ENCODE measurements around the gene PDE7B.

Gene PDE7B

GRCh38 chr6:135902756-135903331 lies 51.3 kb downstream of the PDE7B start:
- Histone ChIP-seq H4K20me1 (ENCODE audit: insufficient read depth, low read length, poor library complexity, severe bottlenecking) (no peaks in the 10 kb centered on the region), H3K4me3 (ENCODE audit: low read length, poor library complexity, severe bottlenecking) (no peak overlapping the region), H3K4me2 (ENCODE audit: low read depth, low read length, poor library complexity, severe bottlenecking) (no peak overlapping the region), H3K27me3 (ENCODE audit: insufficient read depth, low read length, poor library complexity, severe bottlenecking) (no peaks in the 10 kb centered on the region), H3K9me2 (replicated peaks; ENCODE audit: low read depth, low read length) (no peaks in the 10 kb centered on the region), H3K4me1 (ENCODE audit: insufficient read depth, low read length, poor library complexity, severe bottlenecking) (no peaks in the 10 kb centered on the region), H3K9ac (ENCODE audit: low read depth, low read length, poor library complexity, severe bottlenecking) (no peak overlapping the region), H3K36me3 (ENCODE audit: insufficient read depth, low read length) (no peaks in the 10 kb centered on the region), H2AFZ (ENCODE audit: low read length) (no peak overlapping the region), H3K79me2 (ENCODE audit: insufficient read depth, low read length) (no peaks in the 10 kb centered on the region), H3K9me3 (ENCODE audit: insufficient read depth, low read depth, low read length) (no peaks in the 10 kb centered on the region), H3F3A (ENCODE audit: low read depth) (no peaks in the 10 kb centered on the region)
- TF ChIP-seq EZH2phosphoT487 (IDR thresholded peaks at IDR 0.05; ENCODE audit: borderline replicate concordance) (no peak), CTCF (conservative IDR thresholded peaks at IDR 0.05; ENCODE audit: low read length) (no peak)

- no peaks in the 10 kb centered on the region for H3F3A ChIP-seq (ENCODE audit: low read depth)
- H3K4me2 ChIP-seq (ENCODE audit: low read depth, low read length, poor library complexity, severe bottlenecking) = no peak overlapping the region
- TF ChIP-seq CTCF (conservative IDR thresholded peaks at IDR 0.05; ENCODE audit: low read length) (no peak), EZH2phosphoT487 (IDR thresholded peaks at IDR 0.05; ENCODE audit: borderline replicate concordance) (no peak)
- no peak overlapping the region for H3K9ac ChIP-seq (ENCODE audit: low read depth, low read length, poor library complexity, severe bottlenecking)
- H3K9me2 ChIP-seq (replicated peaks; ENCODE audit: low read depth, low read length) = no peaks in the 10 kb centered on the region
- H3K9me3 ChIP-seq (ENCODE audit: insufficient read depth, low read depth, low read length) = no peaks in the 10 kb centered on the region
- H3K27me3 ChIP-seq (ENCODE audit: insufficient read depth, low read length, poor library complexity, severe bottlenecking) = no peaks in the 10 kb centered on the region
- H2AFZ ChIP-seq (ENCODE audit: low read length) = no peak overlapping the region
- no peak overlapping the region for H3K4me3 ChIP-seq (ENCODE audit: low read length, poor library complexity, severe bottlenecking)
- H4K20me1 ChIP-seq (ENCODE audit: insufficient read depth, low read length, poor library complexity, severe bottlenecking) = no peaks in the 10 kb centered on the region
- no peaks in the 10 kb centered on the region for H3K79me2 ChIP-seq (ENCODE audit: insufficient read depth, low read length)
- no peaks in the 10 kb centered on the region for H3K36me3 ChIP-seq (ENCODE audit: insufficient read depth, low read length)
- H3K4me1 ChIP-seq (ENCODE audit: insufficient read depth, low read length, poor library complexity, severe bottlenecking) = no peaks in the 10 kb centered on the region
Measured at GRCh38 chr6:135904666-135905065, 53.2 kb downstream of the PDE7B start.

- Histone ChIP-seq H3K9me3 (ENCODE audit: insufficient read depth, low read depth, low read length) (no peaks in the 10 kb centered on the region), H3K4me2 (ENCODE audit: low read depth, low read length, poor library complexity, severe bottlenecking) (no peak overlapping the region), H3K4me1 (ENCODE audit: insufficient read depth, low read length, poor library complexity, severe bottlenecking) (no peaks in the 10 kb centered on the region), H3F3A (ENCODE audit: low read depth) (no peaks in the 10 kb centered on the region), H3K27me3 (ENCODE audit: insufficient read depth, low read length, poor library complexity, severe bottlenecking) (no peaks in the 10 kb centered on the region), H3K36me3 (ENCODE audit: insufficient read depth, low read length) (no peaks in the 10 kb centered on the region), H4K20me1 (ENCODE audit: insufficient read depth, low read length, poor library complexity, severe bottlenecking) (no peaks in the 10 kb centered on the region), H3K79me2 (ENCODE audit: insufficient read depth, low read length) (no peaks in the 10 kb centered on the region), H3K4me3 (ENCODE audit: low read length, poor library complexity, severe bottlenecking) (no peak overlapping the region), H2AFZ (ENCODE audit: low read length) (no peak overlapping the region), H3K9ac (ENCODE audit: low read depth, low read length, poor library complexity, severe bottlenecking) (no peak overlapping the region), H3K9me2 (replicated peaks; ENCODE audit: low read depth, low read length) (no peaks in the 10 kb centered on the region)
- TF ChIP-seq CTCF (conservative IDR thresholded peaks at IDR 0.05; ENCODE audit: low read length) (no peak), EZH2phosphoT487 (IDR thresholded peaks at IDR 0.05; ENCODE audit: borderline replicate concordance) (no peak)
Measured at GRCh38 chr6:135905604-135906300, 54.3 kb downstream of the PDE7B start.
